Adrenal gland (tissue), 5 donors: ENCODE results near the gene FHL1.

Experiments
- POLR2A ChIP-seq, 2 donors: fragments of 450-650 bp; IDR thresholded peaks; one replicate each; pipeline ENCODE4 v1.6.1; 2017; ENCODE audit warnings: antibody characterized with exemption in 2 of 2, mild to moderate bottlenecking in 2 of 2, moderate library complexity in 1 of 2
- TF ChIP-seq, protein P1 (sequence below), 6 experiments: fragments of 450-650 bp in 4 of 6; fragments of 200-600 bp in 2 of 6; sonication (generic) in 1 of 6; IDR thresholded peaks; 1 replicate in 5 of 6; 2 replicates in 1 of 6; pipeline versions ENCODE4 v1.5.1 to v1.8.0; 2016 to 2021; ENCODE audit warnings: antibody characterized with exemption in 6 of 6, mild to moderate bottlenecking in 2 of 6, moderate library complexity in 1 of 6
- donor health status: DM: no; HTN: no; CAD: no.

DNA sequence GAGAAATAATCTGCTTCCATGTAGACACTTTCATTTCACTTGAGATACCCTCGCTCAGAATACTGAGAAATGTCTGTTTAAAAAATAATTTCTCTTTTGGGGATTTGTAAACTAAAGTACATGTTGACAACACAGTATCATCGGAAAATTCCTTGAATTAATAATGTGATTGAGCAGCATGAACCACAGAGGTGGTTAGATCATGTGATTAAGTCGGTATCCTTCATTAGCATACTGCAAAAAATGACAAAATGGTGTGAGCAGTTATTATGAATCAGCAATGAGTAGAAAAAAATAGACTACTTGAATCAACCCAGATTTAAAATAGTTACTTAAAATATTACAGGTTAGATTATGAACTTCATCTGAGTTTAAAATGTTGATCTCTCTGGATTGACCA, 89.7 kb downstream of the FHL1 start:
- TF ChIP-seq, protein P1, sequence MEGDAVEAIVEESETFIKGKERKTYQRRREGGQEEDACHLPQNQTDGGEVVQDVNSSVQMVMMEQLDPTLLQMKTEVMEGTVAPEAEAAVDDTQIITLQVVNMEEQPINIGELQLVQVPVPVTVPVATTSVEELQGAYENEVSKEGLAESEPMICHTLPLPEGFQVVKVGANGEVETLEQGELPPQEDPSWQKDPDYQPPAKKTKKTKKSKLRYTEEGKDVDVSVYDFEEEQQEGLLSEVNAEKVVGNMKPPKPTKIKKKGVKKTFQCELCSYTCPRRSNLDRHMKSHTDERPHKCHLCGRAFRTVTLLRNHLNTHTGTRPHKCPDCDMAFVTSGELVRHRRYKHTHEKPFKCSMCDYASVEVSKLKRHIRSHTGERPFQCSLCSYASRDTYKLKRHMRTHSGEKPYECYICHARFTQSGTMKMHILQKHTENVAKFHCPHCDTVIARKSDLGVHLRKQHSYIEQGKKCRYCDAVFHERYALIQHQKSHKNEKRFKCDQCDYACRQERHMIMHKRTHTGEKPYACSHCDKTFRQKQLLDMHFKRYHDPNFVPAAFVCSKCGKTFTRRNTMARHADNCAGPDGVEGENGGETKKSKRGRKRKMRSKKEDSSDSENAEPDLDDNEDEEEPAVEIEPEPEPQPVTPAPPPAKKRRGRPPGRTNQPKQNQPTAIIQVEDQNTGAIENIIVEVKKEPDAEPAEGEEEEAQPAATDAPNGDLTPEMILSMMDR (IDR thresholded peaks at IDR 0.05), result no peak
- no peak for TF ChIP-seq POLR2A (IDR thresholded peaks at IDR 0.05)
